ENCODE data around the gene FAM98B. TPM values are rescaled to one million over a fixed set of nuclear protein-coding genes. Genes with fewer than 3 reads are reported as not detected.

FAM98B gene
- total and polyA plus RNA-seq, 2 donors from 2014 or later = 12.9 to 17.2 TPM

DNA sequence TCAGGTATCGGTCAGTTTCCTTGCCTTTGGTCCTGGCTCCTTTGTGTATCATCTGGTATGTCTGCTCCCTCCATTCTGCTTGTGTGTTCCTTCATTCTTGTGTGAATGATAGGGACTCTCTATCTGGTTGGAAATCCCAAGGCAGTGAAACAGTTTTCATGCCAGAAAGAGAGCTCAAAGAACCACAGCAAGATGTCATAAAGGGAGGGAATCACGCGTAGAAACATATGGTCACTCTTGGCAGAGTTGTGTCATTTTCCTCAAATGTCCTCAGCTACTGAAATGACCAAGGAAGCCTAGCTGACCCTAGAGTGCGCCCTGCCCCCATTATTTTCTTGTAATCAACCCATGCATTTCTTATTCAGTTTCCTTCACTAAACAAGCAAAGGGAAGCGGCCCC, 62.7 kb downstream of the FAM98B start:
- Histone ChIP-seq H3K36me3 (ENCODE audit: control insufficient read depth in 2 of 3, insufficient read depth in 3 of 3, low read length in 3 of 3) (no peaks in the 10 kb centered on the region), H3K9me3 (ENCODE audit: control insufficient read depth in 2 of 3, insufficient read depth in 1 of 3, low read length in 3 of 3) (no peaks in the 10 kb centered on the region), H3K27me3 (ENCODE audit: control insufficient read depth, insufficient read depth, low read length) (no peaks in the 10 kb centered on the region), H3K27ac (ENCODE audit: low read depth in 2 of 2, low read length in 2 of 2) (no peak overlapping the region), H3K4me1 (ENCODE audit: control insufficient read depth in 2 of 3, insufficient read depth in 2 of 3, low read depth in 1 of 3, low read length in 3 of 3) (peaks cover 0 to 2% (median 0%) of the 10 kb centered on the region in 3 donors), H3K9ac (ENCODE audit: low read length in 3 of 3) (no peak overlapping the region), H3K4me3 (ENCODE audit: low read length in 3 of 3) (no peak overlapping the region)
- DNase-seq (no peak), FAIRE-seq (no peak)
- intact Hi-C loops (cut with DNase I) = no loop called here
- TF ChIP-seq CTCF (IDR thresholded peaks at IDR 0.05; ENCODE audit: borderline replicate concordance, extremely low read depth, insufficient read depth) = no peak

DNA sequence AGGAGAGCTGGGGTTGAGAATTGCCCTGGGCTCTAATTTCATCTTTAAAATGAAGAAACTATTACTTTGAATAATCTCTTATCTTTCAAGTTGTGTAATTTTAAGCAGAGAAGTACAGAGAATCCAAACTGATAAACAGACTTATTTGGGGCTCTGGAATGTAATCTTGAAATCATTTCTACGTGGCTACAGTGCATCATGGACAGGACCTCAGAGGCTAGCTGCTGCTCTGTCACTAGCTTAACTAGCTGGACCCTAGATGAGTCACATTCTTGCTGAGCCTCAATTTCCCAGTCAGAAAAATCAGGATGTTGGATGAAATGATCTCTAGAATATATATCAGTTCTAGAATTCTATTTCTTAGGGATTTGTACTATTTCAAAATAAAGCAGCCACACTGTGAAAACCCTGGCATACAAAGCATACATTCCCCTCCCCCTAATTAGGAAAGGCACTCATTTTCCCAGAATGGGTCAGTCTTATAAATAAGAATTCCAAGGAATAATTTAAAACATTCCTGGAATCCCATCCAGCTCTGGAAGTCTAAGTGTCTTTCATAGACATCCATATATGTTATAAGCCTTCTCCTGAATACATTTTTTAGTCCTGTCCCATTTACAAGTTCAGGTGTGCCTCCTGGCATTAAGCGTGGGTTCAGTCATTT, 63.5 kb downstream of the FAM98B start:
- no peak overlapping the region for H3K4me3 ChIP-seq (ENCODE audit: low read length in 3 of 3)
- H3K4me1 ChIP-seq (ENCODE audit: control insufficient read depth in 2 of 3, insufficient read depth in 2 of 3, low read depth in 1 of 3, low read length in 3 of 3) = no peaks in the 10 kb centered on the region
- TF ChIP-seq CTCF (IDR thresholded peaks at IDR 0.05; ENCODE audit: borderline replicate concordance, extremely low read depth, insufficient read depth) = no peak
- no peak overlapping the region for H3K9ac ChIP-seq (ENCODE audit: low read length in 3 of 3)
- H3K27me3 ChIP-seq (ENCODE audit: control insufficient read depth, insufficient read depth, low read length) = no peaks in the 10 kb centered on the region
- DNase-seq (no peak), FAIRE-seq (no peak)
- no peaks in the 10 kb centered on the region for H3K36me3 ChIP-seq (ENCODE audit: control insufficient read depth in 2 of 3, insufficient read depth in 3 of 3, low read length in 3 of 3)
- H3K9me3 ChIP-seq (ENCODE audit: control insufficient read depth in 2 of 3, insufficient read depth in 1 of 3, low read length in 3 of 3) = no peaks in the 10 kb centered on the region
- H3K27ac ChIP-seq (ENCODE audit: low read depth in 2 of 2, low read length in 2 of 2) = no peak overlapping the region
- intact Hi-C loops (cut with DNase I) = no loop called here

GRCh38 chr15:38518084-38518483, 64.2 kb downstream of the FAM98B start:
- no peaks in the 10 kb centered on the region for H3K4me1 ChIP-seq (ENCODE audit: control insufficient read depth in 2 of 3, insufficient read depth in 2 of 3, low read depth in 1 of 3, low read length in 3 of 3)
- no peaks in the 10 kb centered on the region for H3K9me3 ChIP-seq (ENCODE audit: control insufficient read depth in 2 of 3, insufficient read depth in 1 of 3, low read length in 3 of 3)
- DNase-seq = no peak
- FAIRE-seq = no peak
- H3K27me3 ChIP-seq (ENCODE audit: control insufficient read depth, insufficient read depth, low read length) = no peaks in the 10 kb centered on the region
- no peak overlapping the region for H3K4me3 ChIP-seq (ENCODE audit: low read length in 3 of 3)
- no peak for TF ChIP-seq CTCF (IDR thresholded peaks at IDR 0.05; ENCODE audit: borderline replicate concordance, extremely low read depth, insufficient read depth)
- no peaks in the 10 kb centered on the region for H3K36me3 ChIP-seq (ENCODE audit: control insufficient read depth in 2 of 3, insufficient read depth in 3 of 3, low read length in 3 of 3)
- H3K9ac ChIP-seq (ENCODE audit: low read length in 3 of 3) = no peak overlapping the region
- no peak overlapping the region for H3K27ac ChIP-seq (ENCODE audit: low read depth in 2 of 2, low read length in 2 of 2)
- intact Hi-C loops (cut with DNase I) = no loop called here

DNA sequence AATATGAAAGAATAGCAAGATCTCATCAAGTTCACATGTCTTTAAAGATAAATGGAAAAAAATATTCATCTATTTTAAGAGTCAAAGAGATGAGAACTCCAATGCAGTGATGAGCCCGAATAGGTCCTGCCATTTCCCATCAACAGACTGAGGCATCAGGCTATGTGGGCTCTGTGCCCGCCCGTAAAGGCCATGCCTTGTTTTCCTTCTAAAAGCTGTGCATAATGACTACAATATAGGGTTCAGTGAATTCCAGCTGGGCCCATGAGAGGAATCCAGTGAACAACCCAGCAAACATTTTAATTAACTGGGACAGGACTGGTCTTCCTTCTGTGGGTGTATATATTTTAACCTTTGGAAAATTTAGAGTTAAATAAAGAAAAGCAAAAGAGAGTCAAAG, 66.1 kb downstream of the FAM98B start:
- Histone ChIP-seq H3K9ac (ENCODE audit: low read length in 3 of 3) (no peak overlapping the region), H3K27ac (ENCODE audit: low read depth in 2 of 2, low read length in 2 of 2) (no peak overlapping the region), H3K27me3 (ENCODE audit: control insufficient read depth, insufficient read depth, low read length) (no peaks in the 10 kb centered on the region), H3K4me1 (ENCODE audit: control insufficient read depth in 2 of 3, insufficient read depth in 2 of 3, low read depth in 1 of 3, low read length in 3 of 3) (no peaks in the 10 kb centered on the region), H3K36me3 (ENCODE audit: control insufficient read depth in 2 of 3, insufficient read depth in 3 of 3, low read length in 3 of 3) (no peaks in the 10 kb centered on the region), H3K9me3 (ENCODE audit: control insufficient read depth in 2 of 3, insufficient read depth in 1 of 3, low read length in 3 of 3) (no peaks in the 10 kb centered on the region), H3K4me3 (ENCODE audit: low read length in 3 of 3) (no peak overlapping the region)
- intact Hi-C loops (cut with DNase I) = no loop called here
- no peak for TF ChIP-seq CTCF (IDR thresholded peaks at IDR 0.05; ENCODE audit: borderline replicate concordance, extremely low read depth, insufficient read depth)
- FAIRE-seq (no peak), DNase-seq (no peak)
